ENCODE measurements around the gene HMGXB3. TPM values are rescaled to one million over a fixed set of nuclear protein-coding genes. Genes with fewer than 3 reads are reported as not detected.

HMGXB3 gene
- total RNA-seq, 2 experiments from 2014 or later = 30.4 to 32.6 TPM

- no peak for TF ChIP-seq CTCF (IDR thresholded peaks at IDR 0.05)
- ChIA-PET POLR2A (interaction anchor here (0.6 to 3.3 kb wide), 5 partner anchors 19 to 413 kb away, joined by 3 to 36 read pairs (median 3); partner anchors contain the start of genes CD74 and SLC26A2), CTCF (interaction anchor here (1.2 to 3.3 kb wide), 8 partner anchors 9 to 166 kb away, joined by 3 to 18 read pairs (median 4); partner anchors contain the start of gene SLC26A2)
- no peak for ATAC-seq
- Mint-ChIP-seq H3K4me1 (ENCODE audit: low read depth) (peaks cover 41% of the 10 kb centered on the region), H3K4me3 (peak overlapping the region; percentile 93), H3K27ac (peak overlapping the region; percentile 95), H3K36me3 (ENCODE audit: low read depth) (peaks cover 24% of the 10 kb centered on the region), H3K9me3 (no peaks in the 10 kb centered on the region), H3K27me3 (no peaks in the 10 kb centered on the region)
- intact Hi-C loops (cut with micrococcal nuclease) = loop anchor here (1.0 to 10.0 kb wide), 2 partner anchors 41 to 755 kb away; partner anchors contain the start of gene DCTN4
- DNase-seq = no peak
Observed at GRCh38 chr5:149999866-150000255, 678 bp upstream of the HMGXB3 start.

- POLR2A ChIA-PET = interaction anchor here (0.9 to 3.3 kb wide), 7 partner anchors 8 to 411 kb away, joined by 3 to 36 read pairs (median 3); partner anchors contain the start of genes CD74 and SLC26A2
- intact Hi-C loops (cut with micrococcal nuclease) = loop anchor here (1.0 to 10.0 kb wide), 2 partner anchors 42 to 754 kb away; partner anchors contain the start of gene DCTN4
- Mint-ChIP-seq H3K36me3 (ENCODE audit: low read depth) (peaks cover 29% of the 10 kb centered on the region), H3K4me3 (peak overlapping the region; percentile 93), H3K4me1 (ENCODE audit: low read depth) (peaks cover 42% of the 10 kb centered on the region), H3K9me3 (no peaks in the 10 kb centered on the region), H3K27ac (peak overlapping the region; percentile 90), H3K27me3 (no peaks in the 10 kb centered on the region)
- peak; percentile 52 for DNase-seq
- CTCF ChIA-PET = interaction anchor here (0.9 to 3.3 kb wide), 8 partner anchors 9 to 361 kb away, joined by 3 to 18 read pairs (median 4); partner anchors contain the start of gene SLC26A2
- peak; percentile 1 for ATAC-seq
- no peak for TF ChIP-seq CTCF (IDR thresholded peaks at IDR 0.05)
Observed at GRCh38 chr5:150000990-150001659, 586 bp downstream of the HMGXB3 start.

GRCh38 chr5:150001660-150002486 lies 1.3 kb downstream of the HMGXB3 start:
- Mint-ChIP-seq H3K4me1 (ENCODE audit: low read depth) (peaks cover 44% of the 10 kb centered on the region), H3K27ac (peak overlapping the region; percentile 90), H3K27me3 (no peaks in the 10 kb centered on the region), H3K9me3 (no peaks in the 10 kb centered on the region), H3K36me3 (ENCODE audit: low read depth) (peaks cover 33% of the 10 kb centered on the region), H3K4me3 (peak overlapping the region; percentile 93)
- DNase-seq (peak; percentile 74), ATAC-seq (peak; percentile 69)
- POLR2A ChIA-PET = interaction anchor here (0.9 to 3.3 kb wide), 5 partner anchors 7 to 64 kb away, joined by 3 to 36 read pairs (median 3); partner anchors contain the start of gene SLC26A2
- TF ChIP-seq CTCF (IDR thresholded peaks at IDR 0.05) = peak; percentile 70
- CTCF ChIA-PET = interaction anchor here (0.9 to 3.3 kb wide), 7 partner anchors 9 to 168 kb away, joined by 3 to 18 read pairs (median 4); partner anchors contain the start of gene SLC26A2
- intact Hi-C loops (cut with micrococcal nuclease) = loop anchor here (10.0 kb wide), 1 partner anchor 753 kb away; the partner anchor contains the start of gene DCTN4

GRCh38 chr5:150006318-150006717 lies 5.8 kb downstream of the HMGXB3 start:
- Mint-ChIP-seq H3K27ac (no peak overlapping the region), H3K27me3 (no peaks in the 10 kb centered on the region), H3K4me3 (no peak overlapping the region), H3K4me1 (ENCODE audit: low read depth) (peaks cover 40% of the 10 kb centered on the region), H3K9me3 (no peaks in the 10 kb centered on the region), H3K36me3 (ENCODE audit: low read depth) (peaks cover 51% of the 10 kb centered on the region)
- ATAC-seq = no peak
- POLR2A ChIA-PET = interaction anchor here (0.8 to 2.3 kb wide), 4 partner anchors 10 to 374 kb away, joined by 3 to 9 read pairs (median 3); no protein-coding TSS in a partner anchor
- no peak for TF ChIP-seq CTCF (IDR thresholded peaks at IDR 0.05)
- intact Hi-C loops (cut with micrococcal nuclease) = loop anchor here (10.0 kb wide), 1 partner anchor 748 kb away; the partner anchor contains the start of gene DCTN4
- no peak for DNase-seq
- CTCF ChIA-PET = interaction anchor here (0.6 to 2.8 kb wide), 7 partner anchors 14 to 282 kb away, joined by 3 to 14 read pairs (median 3); no protein-coding TSS in a partner anchor
